Activated B cell treated with CpG ODN at 0.5 μM for 24 hours (primary cell): ENCODE data around the gene FKBP1C. TPM values are rescaled to one million over a fixed set of nuclear protein-coding genes. Genes with fewer than 3 reads are reported as not detected.
"Not testable (repeated sequence)": the region's sequence is repeated elsewhere in the genome, so short reads cannot be mapped to it uniquely, and the experiment has no call there.

Source experiments
- ATAC-seq: fragments of 200-7000 bp; cut with Tn5 transposase; one replicate; pipeline ENCODE4 v1.10.0; 2021; ENCODE audit warnings: low read depth, mild to moderate bottlenecking, moderate library complexity
- CTCF ChIA-PET: fragments of 350-600 bp; sonication (Branson Sonifier 250); formaldehyde crosslinking; loops from one replicate; lab custom pipeline; 2021; ENCODE audit warnings: antibody characterized with exemption; lab: Charles Lee
- POLR2A ChIA-PET: fragments of 350-600 bp; sonication (Branson Sonifier 250); formaldehyde crosslinking; loops from one replicate; lab custom pipeline; 2021; ENCODE audit warnings: antibody characterized with exemption; lab: Charles Lee
- DNase-seq: peaks from one replicate; pipeline ENCODE4 v3.0.0; 2022
- H3K27ac Mint-ChIP-seq: one replicate; pipeline ENCODE4 v1.8.0; 2020; ENCODE audit warnings: mixed read lengths
- H3K27me3 Mint-ChIP-seq: one replicate; pipeline ENCODE4 v1.8.0; 2021; ENCODE audit warnings: mixed read lengths
- H3K36me3 Mint-ChIP-seq: one replicate; pipeline ENCODE4 v1.8.0; 2021; ENCODE audit warnings: low read depth, mixed read lengths
- H3K4me1 Mint-ChIP-seq: one replicate; pipeline ENCODE4 v1.8.0; 2021; ENCODE audit warnings: mixed read lengths
- H3K4me3 Mint-ChIP-seq: one replicate; pipeline ENCODE4 v1.8.0; 2020; ENCODE audit warnings: mild to moderate bottlenecking, mixed read lengths
- H3K9me3 Mint-ChIP-seq: one replicate; pipeline ENCODE4 v1.8.0; 2020; ENCODE audit warnings: mixed read lengths
- intact Hi-C: fragments of 100-400 bp; cut with micrococcal nuclease; formaldehyde crosslinking; loops from one replicate; pipeline ENCODE4 v1.15.1; 2024
- total RNA-seq: library from RNA; stranded (reverse); gene quantifications from 2 replicates; pipeline ENCODE4 v1.2.3, GENCODE V29; 2022
- TF ChIP-seq, protein P1 (sequence below): fragments of 200-600 bp; IDR thresholded peaks from one replicate; pipeline ENCODE4 v1.8.0; 2022; ENCODE audit warnings: antibody characterized with exemption, mild to moderate bottlenecking

Gene FKBP1C
- total RNA-seq, result not detected in 2 replicates

DNA sequence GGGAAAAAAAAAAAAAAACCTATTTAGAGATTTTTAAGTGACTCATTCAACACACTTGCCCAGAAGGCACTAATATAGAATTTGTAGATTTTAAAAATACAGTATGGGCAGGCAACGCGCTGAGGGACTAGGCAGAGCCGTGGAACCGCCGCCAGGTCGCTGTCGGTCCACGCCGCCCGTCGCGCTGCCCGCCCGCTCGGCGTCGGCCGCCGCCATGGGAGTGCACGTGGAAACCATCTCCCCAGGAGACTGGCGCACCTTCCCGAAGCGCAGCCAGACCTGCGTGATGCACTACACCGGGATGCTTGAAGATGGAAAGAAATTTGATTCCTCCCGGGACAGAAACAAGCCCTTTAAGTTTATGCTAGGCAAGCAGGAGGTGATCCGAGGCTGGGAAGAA lies at the start of gene FKBP1C:
Gene FKBP1C (plus strand): TSS at position 127 of the 400 bp plus-strand sequence.
- H3K4me1 Mint-ChIP-seq, DNase-seq, ATAC-seq, H3K4me3 Mint-ChIP-seq, CTCF ChIA-PET, H3K27me3 Mint-ChIP-seq, H3K36me3 Mint-ChIP-seq, POLR2A ChIA-PET, H3K27ac Mint-ChIP-seq, intact Hi-C loops: not testable (repeated sequence)
- peaks cover 15% of the 10 kb centered on the region for H3K9me3 Mint-ChIP-seq

DNA sequence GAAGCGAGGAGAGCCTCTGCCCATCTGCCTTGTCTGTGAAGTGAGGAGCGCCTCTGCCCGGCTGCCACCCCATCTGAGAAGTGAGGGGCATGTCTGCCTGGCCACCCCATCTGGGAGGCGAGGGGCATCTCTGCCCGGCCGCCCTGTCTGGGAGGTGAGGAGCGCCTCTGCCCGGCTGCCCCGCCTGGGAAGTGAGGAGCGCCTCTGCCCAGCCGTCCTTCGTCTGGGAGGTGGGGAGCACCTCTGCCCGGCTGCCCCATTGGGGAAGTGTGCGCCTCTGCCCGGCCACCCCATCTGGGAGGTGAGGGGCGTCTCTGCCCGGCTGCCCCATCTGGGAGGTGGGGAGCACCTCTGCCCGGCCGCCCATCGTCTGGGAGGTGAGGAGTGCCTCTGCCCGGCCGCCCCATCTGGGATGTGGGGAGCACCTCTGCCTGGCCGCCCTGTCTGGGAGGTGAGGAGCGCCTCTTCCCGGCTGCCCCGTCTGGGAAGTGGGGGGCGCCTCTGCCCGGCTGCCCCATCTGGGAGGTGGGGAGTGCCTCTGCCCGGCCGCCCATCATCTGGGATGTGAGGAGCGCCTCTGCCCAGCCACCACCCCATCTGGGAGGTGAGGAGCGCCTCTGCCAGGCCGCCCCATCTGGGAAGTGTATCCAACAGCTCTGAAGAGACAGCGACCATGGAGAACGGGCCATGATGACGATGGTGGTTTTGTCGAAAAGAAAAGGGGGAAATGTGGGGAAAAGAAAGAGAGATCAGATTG lies 47.0 kb upstream of the FKBP1C start:
- H3K36me3 Mint-ChIP-seq, intact Hi-C loops, H3K4me1 Mint-ChIP-seq, POLR2A ChIA-PET, H3K9me3 Mint-ChIP-seq, ATAC-seq, DNase-seq, CTCF ChIA-PET, H3K4me3 Mint-ChIP-seq, H3K27ac Mint-ChIP-seq, H3K27me3 Mint-ChIP-seq: not testable (repeated sequence)

DNA sequence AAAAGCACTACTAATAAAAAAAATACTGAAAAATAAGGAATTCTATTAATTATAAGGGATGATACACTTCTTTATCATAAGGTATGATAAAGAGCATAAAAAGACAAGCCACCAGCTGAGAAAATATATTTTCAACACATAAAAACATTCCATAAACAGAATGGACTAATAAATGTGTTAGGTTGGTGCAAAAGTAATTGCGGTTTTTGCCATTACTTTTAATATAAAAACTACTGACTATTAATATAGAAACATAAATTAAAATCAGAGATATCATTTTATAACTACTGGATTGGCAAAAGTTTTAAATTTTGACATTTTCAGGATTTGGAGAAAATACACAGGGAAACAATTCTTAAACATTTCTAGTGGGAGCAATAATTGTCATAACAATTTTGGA lies 37.1 kb upstream of the FKBP1C start:
- intact Hi-C loops, result no loop called here
- ATAC-seq, result no peak
- ChIA-PET POLR2A (no interaction called here), CTCF (no interaction called here)
- Mint-ChIP-seq H3K36me3 (no peaks in the 10 kb centered on the region), H3K9me3 (peaks cover 16% of the 10 kb centered on the region), H3K4me1 (no peaks in the 10 kb centered on the region), H3K27me3 (no peaks in the 10 kb centered on the region), H3K4me3 (no peak overlapping the region), H3K27ac (no peak overlapping the region)
- TF ChIP-seq, protein P1, sequence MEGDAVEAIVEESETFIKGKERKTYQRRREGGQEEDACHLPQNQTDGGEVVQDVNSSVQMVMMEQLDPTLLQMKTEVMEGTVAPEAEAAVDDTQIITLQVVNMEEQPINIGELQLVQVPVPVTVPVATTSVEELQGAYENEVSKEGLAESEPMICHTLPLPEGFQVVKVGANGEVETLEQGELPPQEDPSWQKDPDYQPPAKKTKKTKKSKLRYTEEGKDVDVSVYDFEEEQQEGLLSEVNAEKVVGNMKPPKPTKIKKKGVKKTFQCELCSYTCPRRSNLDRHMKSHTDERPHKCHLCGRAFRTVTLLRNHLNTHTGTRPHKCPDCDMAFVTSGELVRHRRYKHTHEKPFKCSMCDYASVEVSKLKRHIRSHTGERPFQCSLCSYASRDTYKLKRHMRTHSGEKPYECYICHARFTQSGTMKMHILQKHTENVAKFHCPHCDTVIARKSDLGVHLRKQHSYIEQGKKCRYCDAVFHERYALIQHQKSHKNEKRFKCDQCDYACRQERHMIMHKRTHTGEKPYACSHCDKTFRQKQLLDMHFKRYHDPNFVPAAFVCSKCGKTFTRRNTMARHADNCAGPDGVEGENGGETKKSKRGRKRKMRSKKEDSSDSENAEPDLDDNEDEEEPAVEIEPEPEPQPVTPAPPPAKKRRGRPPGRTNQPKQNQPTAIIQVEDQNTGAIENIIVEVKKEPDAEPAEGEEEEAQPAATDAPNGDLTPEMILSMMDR, result no peak
- no peak for DNase-seq

DNA sequence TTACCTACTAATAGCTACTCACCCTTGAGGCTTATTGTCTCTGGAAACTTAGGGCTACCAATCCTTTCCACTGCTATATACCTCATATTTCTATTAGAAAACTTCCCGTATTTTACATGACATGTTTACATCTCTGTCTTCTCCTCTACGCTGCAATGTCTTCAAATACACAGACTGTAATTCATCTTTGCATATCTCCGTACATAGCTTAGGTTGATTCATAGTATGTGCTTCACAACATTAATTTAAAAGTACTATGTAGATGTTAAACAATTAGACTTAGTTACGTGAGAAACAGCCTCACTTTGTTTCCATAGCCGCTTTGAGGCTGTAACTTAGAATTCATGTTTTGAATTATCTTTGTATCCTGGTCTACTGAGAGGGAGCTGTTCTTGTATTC lies 35.1 kb upstream of the FKBP1C start:
- H3K9me3 Mint-ChIP-seq, result peaks cover 9% of the 10 kb centered on the region
- H3K4me1 Mint-ChIP-seq, result no peaks in the 10 kb centered on the region
- TF ChIP-seq, protein P1, result no peak
- no peaks in the 10 kb centered on the region for H3K36me3 Mint-ChIP-seq
- POLR2A ChIA-PET, result no interaction called here
- DNase-seq (no peak), ATAC-seq (no peak)
- no peak overlapping the region for H3K4me3 Mint-ChIP-seq
- intact Hi-C loops, result no loop called here
- no peak overlapping the region for H3K27ac Mint-ChIP-seq
- CTCF ChIA-PET, result no interaction called here
- no peaks in the 10 kb centered on the region for H3K27me3 Mint-ChIP-seq

DNA sequence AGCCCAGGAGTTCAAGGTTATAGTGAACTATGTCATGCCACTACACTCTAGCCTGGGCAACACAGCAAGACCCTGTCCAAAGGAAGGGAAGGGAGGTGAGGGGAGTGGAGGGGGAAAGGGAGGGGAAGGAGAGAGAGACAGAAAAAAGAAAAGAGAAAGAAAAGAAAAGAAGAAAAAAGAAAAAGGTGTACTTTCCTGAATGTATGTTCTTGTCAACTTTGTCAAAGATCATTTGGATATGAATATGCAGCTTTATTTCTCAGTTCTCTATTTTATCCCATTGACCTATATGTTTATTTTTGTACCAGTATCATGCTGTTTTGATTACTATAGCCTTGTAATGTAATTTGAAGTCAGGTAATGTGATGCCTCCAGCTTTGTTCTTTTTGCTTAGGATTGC lies 30.9 kb upstream of the FKBP1C start:
- Mint-ChIP-seq H3K9me3 (peaks cover 5% of the 10 kb centered on the region), H3K36me3 (no peaks in the 10 kb centered on the region), H3K4me3 (no peak overlapping the region), H3K4me1 (no peaks in the 10 kb centered on the region), H3K27me3 (no peaks in the 10 kb centered on the region), H3K27ac (no peak overlapping the region)
- POLR2A ChIA-PET, result no interaction called here
- DNase-seq (no peak), ATAC-seq (no peak)
- intact Hi-C loops, result no loop called here
- TF ChIP-seq, protein P1, result no peak
- CTCF ChIA-PET, result no interaction called here

DNA sequence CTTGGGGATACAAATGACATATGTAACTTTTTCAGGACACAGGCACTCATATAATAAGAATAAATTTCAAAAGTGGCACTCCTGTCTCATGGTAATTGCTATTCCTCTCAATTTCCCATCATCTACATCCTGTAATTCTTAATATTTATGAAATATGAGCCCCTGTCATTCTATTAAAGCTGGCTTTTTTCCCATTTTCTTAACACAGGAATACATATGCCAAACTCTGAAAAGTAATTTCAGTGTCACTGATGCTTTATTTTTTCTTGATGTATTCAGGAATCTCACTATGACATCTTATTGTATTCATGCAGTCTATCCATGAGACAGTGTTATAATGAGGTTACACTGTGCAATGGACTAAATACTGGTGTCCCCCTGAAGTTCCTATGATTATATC lies 24.3 kb upstream of the FKBP1C start:
- ATAC-seq (no peak), DNase-seq (no peak)
- TF ChIP-seq, protein P1, result no peak
- H3K27ac Mint-ChIP-seq, result no peak overlapping the region
- H3K27me3 Mint-ChIP-seq, result no peaks in the 10 kb centered on the region
- H3K4me1 Mint-ChIP-seq, result no peaks in the 10 kb centered on the region
- H3K36me3 Mint-ChIP-seq, result no peaks in the 10 kb centered on the region
- no peak overlapping the region for H3K4me3 Mint-ChIP-seq
- intact Hi-C loops, result no loop called here
- ChIA-PET CTCF (no interaction called here), POLR2A (no interaction called here)
- no peaks in the 10 kb centered on the region for H3K9me3 Mint-ChIP-seq
